DOHH2 (cell line): ENCODE results near the gene C4orf33.

Source experiments
- CTCF ChIP-seq: fragments of 200-600 bp; sonication (generic); IDR thresholded peaks from one replicate; pipeline ENCODE4 v1.5.1; 2014; ENCODE audit warnings: antibody characterized with exemption, mild to moderate bottlenecking, low read depth, low read length; ENCODE audit not compliant: poor library complexity, severe bottlenecking
- EZH2phosphoT487 ChIP-seq: fragments of 200-600 bp; sonication (generic); IDR thresholded peaks from 2 replicates; pipeline ENCODE4 v1.6.1; 2017; ENCODE audit warnings: borderline replicate concordance, mild to moderate bottlenecking, antibody characterized with exemption, low read length, moderate library complexity, mixed read lengths

- TF ChIP-seq EZH2phosphoT487 (no peak), CTCF (no peak)
Observed at GRCh38 chr4:129085472-129085871, 10.5 kb upstream of the C4orf33 start.
